Peyer's patch (tissue), 4 donors: ENCODE data around the gene LURAP1L. TPM values are rescaled to one million over a fixed set of nuclear protein-coding genes. Genes with fewer than 3 reads are reported as not detected.

Experiments used
- DNase-seq, 3 donors: peaks; one replicate each; pipeline ENCODE4 v3.0.0-alpha.2; 2017 to 2019
- H3K27ac ChIP-seq, 4 donors: fragments of 200-600 bp; sonication (generic); one replicate each; pipeline ENCODE4 v1.5.1; 2016 to 2019
- H3K27me3 ChIP-seq, 2 donors: fragments of 200-600 bp; sonication (generic); one replicate each; pipeline ENCODE4 v1.5.1; 2019
- H3K36me3 ChIP-seq, 3 donors: fragments of 200-600 bp; sonication (generic); one replicate each; pipeline ENCODE4 v1.5.1; 2016 to 2019
- H3K4me1 ChIP-seq, 4 donors: fragments of 200-600 bp; sonication (generic); one replicate each; pipeline ENCODE4 v1.5.1; 2016 to 2019
- H3K4me3 ChIP-seq, 4 donors: fragments of 200-600 bp; sonication (generic); 1 replicate in 3 of 4; 2 replicates in 1 of 4; pipeline ENCODE4 v1.5.1; 2016 to 2019; ENCODE audit warnings: mild to moderate bottlenecking in 1 of 4
- H3K9me3 ChIP-seq, 4 donors: fragments of 200-600 bp; sonication (generic); one replicate each; pipeline ENCODE4 v1.5.1; 2016 to 2019; ENCODE audit warnings: mild to moderate bottlenecking in 1 of 4
- POLR2A ChIP-seq, 2 donors: fragments of 450-650 bp; IDR thresholded peaks; one replicate each; pipeline ENCODE4 v1.5.1; 2017; ENCODE audit warnings: antibody characterized with exemption in 2 of 2, mild to moderate bottlenecking in 2 of 2, moderate library complexity in 2 of 2
- total RNA-seq, 4 donors: library from RNA; depleted of rRNA; stranded (reverse); fragments of >200 nt; gene quantifications; one replicate each; pipeline ENCODE4 v1.1.0, GENCODE V29; 2016
- TF ChIP-seq, protein P1 (sequence below), 6 experiments: fragments of 450-650 bp in 4 of 6; fragments of 200-600 bp in 2 of 6; sonication (generic) in 1 of 6; IDR thresholded peaks; one replicate each; pipeline ENCODE4 v1.5.1; 2017 to 2019; ENCODE audit warnings: antibody characterized with exemption in 6 of 6, mild to moderate bottlenecking in 3 of 6, moderate library complexity in 1 of 6

LURAP1L gene
- total RNA-seq, 4 donors from 2014 or later = 7.4 to 33.3 (median 14.3) TPM

DNA sequence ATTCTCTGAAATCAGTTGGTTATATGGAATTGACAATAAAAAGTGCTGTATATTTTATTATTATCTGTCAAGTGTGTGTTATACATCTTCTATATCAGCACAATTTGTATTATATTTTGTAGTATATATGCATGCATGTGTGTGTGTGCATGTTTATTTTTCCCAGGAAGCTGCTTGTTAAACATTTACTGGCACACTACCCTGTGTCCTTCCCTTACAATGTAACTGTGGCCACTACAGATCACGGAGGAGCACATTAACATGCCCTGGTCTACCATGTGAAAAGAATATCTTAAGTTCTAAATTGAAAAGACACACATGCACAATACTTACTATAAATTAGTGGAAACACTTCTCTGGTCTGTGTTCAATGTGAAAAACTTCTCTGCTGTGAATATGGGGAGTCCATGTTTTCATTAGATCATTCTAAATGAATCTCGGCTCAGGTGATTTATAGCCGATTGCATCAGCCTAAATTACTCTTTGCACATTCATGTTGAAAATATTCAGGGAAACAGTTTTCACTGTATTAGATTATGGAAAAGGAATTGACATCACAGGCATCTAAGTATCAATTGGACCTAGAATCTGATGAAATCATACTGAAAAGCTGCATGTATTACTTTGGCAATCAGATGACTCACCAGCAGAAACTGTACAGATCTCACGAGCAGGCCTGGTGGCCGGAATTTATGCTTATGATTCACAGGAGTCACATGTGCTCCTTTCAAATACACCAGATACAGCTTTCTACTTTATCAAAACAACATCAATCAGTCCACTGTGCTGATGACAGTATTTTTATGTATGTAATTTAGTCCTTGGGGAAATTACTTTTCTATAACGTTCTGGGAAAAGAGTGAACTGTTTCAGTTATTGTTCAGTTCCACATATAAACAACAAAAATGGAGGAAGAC, 39.4 kb downstream of the LURAP1L start:
- DNase-seq = peak in 2 of 3 donors; percentile 52 to 81
- Histone ChIP-seq H3K27ac (peak overlapping the region in 3 of 4 donors; percentile 52 to 87 (median 85)), H3K4me1 (peaks cover 0 to 51% (median 4%) of the 10 kb centered on the region in 4 donors), H3K36me3 (no peaks in the 10 kb centered on the region), H3K9me3 (no peaks in the 10 kb centered on the region), H3K4me3 (peak overlapping the region in 2 of 4 donors; percentile 19 to 34), H3K27me3 (no peaks in the 10 kb centered on the region)
- TF ChIP-seq, protein P1, sequence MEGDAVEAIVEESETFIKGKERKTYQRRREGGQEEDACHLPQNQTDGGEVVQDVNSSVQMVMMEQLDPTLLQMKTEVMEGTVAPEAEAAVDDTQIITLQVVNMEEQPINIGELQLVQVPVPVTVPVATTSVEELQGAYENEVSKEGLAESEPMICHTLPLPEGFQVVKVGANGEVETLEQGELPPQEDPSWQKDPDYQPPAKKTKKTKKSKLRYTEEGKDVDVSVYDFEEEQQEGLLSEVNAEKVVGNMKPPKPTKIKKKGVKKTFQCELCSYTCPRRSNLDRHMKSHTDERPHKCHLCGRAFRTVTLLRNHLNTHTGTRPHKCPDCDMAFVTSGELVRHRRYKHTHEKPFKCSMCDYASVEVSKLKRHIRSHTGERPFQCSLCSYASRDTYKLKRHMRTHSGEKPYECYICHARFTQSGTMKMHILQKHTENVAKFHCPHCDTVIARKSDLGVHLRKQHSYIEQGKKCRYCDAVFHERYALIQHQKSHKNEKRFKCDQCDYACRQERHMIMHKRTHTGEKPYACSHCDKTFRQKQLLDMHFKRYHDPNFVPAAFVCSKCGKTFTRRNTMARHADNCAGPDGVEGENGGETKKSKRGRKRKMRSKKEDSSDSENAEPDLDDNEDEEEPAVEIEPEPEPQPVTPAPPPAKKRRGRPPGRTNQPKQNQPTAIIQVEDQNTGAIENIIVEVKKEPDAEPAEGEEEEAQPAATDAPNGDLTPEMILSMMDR (IDR thresholded peaks at IDR 0.05) = peak in 4 of 6 experiments; percentile 5 to 69 (median 67)
- no peak for TF ChIP-seq POLR2A (IDR thresholded peaks at IDR 0.05)

DNA sequence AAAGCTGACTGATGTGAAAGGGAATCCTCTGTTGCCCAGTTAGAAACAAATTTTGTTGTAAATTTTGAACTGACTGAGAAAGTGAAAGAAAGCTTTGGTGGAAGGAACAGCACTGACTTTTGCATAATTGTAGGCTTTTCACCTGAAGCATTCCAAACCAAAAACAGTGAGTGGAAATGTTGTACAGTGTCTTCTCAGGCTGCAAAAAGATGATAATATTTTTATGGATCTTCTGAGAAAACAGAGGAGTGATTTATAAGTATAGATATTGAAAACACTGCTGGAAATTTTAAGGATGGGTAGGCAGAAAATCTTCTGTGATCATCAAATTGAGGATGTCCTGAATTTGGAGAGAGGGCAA, 40.0 kb downstream of the LURAP1L start:
- TF ChIP-seq, protein P1 (IDR thresholded peaks at IDR 0.05) = no peak
- no peak for TF ChIP-seq POLR2A (IDR thresholded peaks at IDR 0.05)
- Histone ChIP-seq H3K9me3 (no peaks in the 10 kb centered on the region), H3K4me1 (peaks cover 0 to 44% (median 4%) of the 10 kb centered on the region in 4 donors), H3K27me3 (no peaks in the 10 kb centered on the region), H3K27ac (peak overlapping the region in 3 of 4 donors; percentile 52 to 87 (median 85)), H3K4me3 (peak overlapping the region in 1 of 4 donors; percentile 19), H3K36me3 (no peaks in the 10 kb centered on the region)
- DNase-seq = no peak

DNA sequence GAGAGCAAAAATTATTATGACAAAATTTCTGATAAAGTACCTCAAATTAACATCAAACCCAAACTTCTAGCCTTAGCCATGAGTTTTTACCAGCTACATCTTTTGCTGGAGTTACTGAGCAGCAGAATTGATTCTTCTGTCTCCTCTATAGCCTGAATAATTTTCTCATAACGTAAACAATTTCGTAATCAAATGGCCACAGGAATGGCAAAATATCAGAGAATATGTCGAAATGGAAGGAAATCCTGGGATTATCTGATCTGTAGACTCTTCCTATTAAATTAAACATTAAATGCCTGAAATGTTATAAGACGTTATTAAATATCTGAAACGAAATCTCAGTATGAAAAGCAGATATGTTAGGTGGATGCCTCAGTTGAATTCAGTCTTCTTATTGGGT, 41.1 kb downstream of the LURAP1L start:
- H3K4me3 ChIP-seq = no peak overlapping the region
- H3K4me1 ChIP-seq = peaks cover 0 to 43% (median 4%) of the 10 kb centered on the region in 4 donors
- no peaks in the 10 kb centered on the region for H3K27me3 ChIP-seq
- DNase-seq = no peak
- H3K36me3 ChIP-seq = no peaks in the 10 kb centered on the region
- TF ChIP-seq, protein P1 (IDR thresholded peaks at IDR 0.05) = no peak
- no peak for TF ChIP-seq POLR2A (IDR thresholded peaks at IDR 0.05)
- H3K9me3 ChIP-seq = no peaks in the 10 kb centered on the region
- peak overlapping the region in 2 of 4 donors; percentile 10 to 85 for H3K27ac ChIP-seq

DNA sequence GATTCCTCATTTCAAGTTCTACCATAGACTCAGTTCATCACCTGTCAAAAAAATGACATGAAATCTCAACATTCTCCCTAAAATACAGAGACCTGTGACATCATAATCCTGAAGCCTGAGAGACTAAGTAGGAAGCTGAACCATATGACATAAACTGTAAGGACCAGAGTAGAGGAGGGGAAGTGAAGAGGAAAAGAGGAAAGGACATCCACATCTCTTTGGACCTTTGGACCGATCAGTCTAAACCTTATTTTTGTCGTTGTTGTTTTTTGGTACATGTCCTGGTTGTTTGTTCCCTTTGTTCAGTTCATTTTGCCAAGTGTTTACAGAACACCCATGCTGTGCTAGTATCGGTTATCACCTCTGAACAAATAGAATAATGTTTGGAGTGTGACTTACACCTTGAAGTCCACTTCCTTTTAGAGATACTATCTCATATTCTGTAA, 41.9 kb downstream of the LURAP1L start:
- Histone ChIP-seq H3K36me3 (no peaks in the 10 kb centered on the region), H3K4me1 (peaks cover 0 to 43% (median 4%) of the 10 kb centered on the region in 4 donors), H3K27me3 (no peaks in the 10 kb centered on the region), H3K9me3 (no peaks in the 10 kb centered on the region), H3K4me3 (no peak overlapping the region), H3K27ac (peak overlapping the region in 2 of 4 donors; percentile 84 to 85)
- TF ChIP-seq POLR2A (IDR thresholded peaks at IDR 0.05) = no peak
- TF ChIP-seq, protein P1 (IDR thresholded peaks at IDR 0.05) = no peak
- no peak for DNase-seq

DNA sequence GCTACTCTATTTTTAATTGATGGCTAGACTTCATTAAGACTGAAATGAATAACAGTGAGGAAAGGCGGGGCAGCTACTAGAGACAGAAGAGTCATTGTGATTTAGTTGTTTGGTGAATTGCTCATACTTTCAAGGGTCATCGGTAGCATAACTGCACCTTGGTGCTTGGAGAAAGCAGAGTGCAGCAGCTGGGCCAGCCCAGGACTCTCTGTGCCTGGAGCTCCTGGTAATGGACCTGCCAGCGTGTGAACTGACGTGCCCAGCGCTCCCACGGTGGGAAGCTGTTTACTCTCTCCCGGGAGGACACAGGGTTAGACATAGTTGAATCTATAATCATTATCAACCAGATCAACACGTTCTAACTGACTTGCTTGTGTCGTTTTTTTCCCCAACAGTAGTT, 42.9 kb downstream of the LURAP1L start:
- peaks cover 0 to 43% (median 4%) of the 10 kb centered on the region in 4 donors for H3K4me1 ChIP-seq
- no peaks in the 10 kb centered on the region for H3K27me3 ChIP-seq
- peak; percentile 49 to 64 for TF ChIP-seq POLR2A (IDR thresholded peaks at IDR 0.05)
- TF ChIP-seq, protein P1 (IDR thresholded peaks at IDR 0.05) = no peak
- H3K9me3 ChIP-seq = no peaks in the 10 kb centered on the region
- H3K4me3 ChIP-seq = no peak overlapping the region
- peak in 2 of 3 donors; percentile 88 for DNase-seq
- H3K27ac ChIP-seq = peak overlapping the region in 3 of 4 donors; percentile 34 to 85 (median 84)
- H3K36me3 ChIP-seq = no peaks in the 10 kb centered on the region
